ENCODE data around the gene PPP6R3. TPM values are rescaled to one million over a fixed set of nuclear protein-coding genes. Genes with fewer than 3 reads are reported as not detected.
A peak's percentile ranks its signal among the peaks of the same experiment; 100 is the strongest.

PPP6R3 gene
- total RNA-seq, 2 donors from 2014 or later = 118 to 136 TPM

DNA sequence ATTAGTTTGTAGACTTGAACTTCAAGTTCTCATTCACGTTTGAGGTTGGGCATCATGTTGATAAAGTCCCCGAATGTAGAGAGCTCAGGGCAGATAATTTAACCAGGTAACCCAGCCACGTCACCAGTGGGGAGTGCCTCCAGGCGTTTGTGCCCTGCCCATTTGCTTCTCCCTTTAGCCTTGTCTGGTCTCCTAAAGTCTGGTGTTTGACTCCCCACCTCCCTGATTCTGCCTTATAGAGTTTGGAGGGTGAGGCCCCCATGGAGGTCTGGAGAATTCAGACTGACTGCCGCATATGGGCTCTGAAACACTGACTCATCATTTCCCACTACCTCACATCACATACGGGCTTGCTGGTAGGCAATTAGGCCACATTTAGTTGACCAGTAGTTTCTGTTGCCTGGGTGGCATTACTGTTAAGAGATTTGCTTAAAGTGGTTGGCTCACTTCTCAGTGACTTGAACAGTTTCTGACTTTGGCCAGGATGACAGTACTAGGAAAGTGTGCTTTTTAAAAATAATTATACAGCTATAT lies 124.5 kb downstream of the PPP6R3 start:
- Mint-ChIP-seq H3K4me1 (peaks cover 6% of the 10 kb centered on the region), H3K4me3 (no peak overlapping the region), H3K36me3 (ENCODE audit: low read depth) (peaks cover 69% of the 10 kb centered on the region), H3K27me3 (ENCODE audit: insufficient read depth) (no peaks in the 10 kb centered on the region), H3K27ac (peak overlapping the region; percentile 64), H3K9me3 (no peaks in the 10 kb centered on the region)
- TF ChIP-seq, protein P1, sequence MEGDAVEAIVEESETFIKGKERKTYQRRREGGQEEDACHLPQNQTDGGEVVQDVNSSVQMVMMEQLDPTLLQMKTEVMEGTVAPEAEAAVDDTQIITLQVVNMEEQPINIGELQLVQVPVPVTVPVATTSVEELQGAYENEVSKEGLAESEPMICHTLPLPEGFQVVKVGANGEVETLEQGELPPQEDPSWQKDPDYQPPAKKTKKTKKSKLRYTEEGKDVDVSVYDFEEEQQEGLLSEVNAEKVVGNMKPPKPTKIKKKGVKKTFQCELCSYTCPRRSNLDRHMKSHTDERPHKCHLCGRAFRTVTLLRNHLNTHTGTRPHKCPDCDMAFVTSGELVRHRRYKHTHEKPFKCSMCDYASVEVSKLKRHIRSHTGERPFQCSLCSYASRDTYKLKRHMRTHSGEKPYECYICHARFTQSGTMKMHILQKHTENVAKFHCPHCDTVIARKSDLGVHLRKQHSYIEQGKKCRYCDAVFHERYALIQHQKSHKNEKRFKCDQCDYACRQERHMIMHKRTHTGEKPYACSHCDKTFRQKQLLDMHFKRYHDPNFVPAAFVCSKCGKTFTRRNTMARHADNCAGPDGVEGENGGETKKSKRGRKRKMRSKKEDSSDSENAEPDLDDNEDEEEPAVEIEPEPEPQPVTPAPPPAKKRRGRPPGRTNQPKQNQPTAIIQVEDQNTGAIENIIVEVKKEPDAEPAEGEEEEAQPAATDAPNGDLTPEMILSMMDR (conservative IDR thresholded peaks at IDR 0.05) = no peak
- no peaks in the 10 kb centered on the region for H3K27me3 ChIP-seq (ENCODE audit: control insufficient read depth, insufficient read depth, low read length, poor library complexity, severe bottlenecking)
- H3K4me1 ChIP-seq (ENCODE audit: control insufficient read depth, insufficient read depth, low read length) = peaks cover 3% of the 10 kb centered on the region
- no peak overlapping the region for H3K4me3 ChIP-seq (ENCODE audit: low read length)
- no peak for DNase-seq
- H3K36me3 ChIP-seq (ENCODE audit: control insufficient read depth, insufficient read depth, low read length) = peaks cover 86% of the 10 kb centered on the region
- no peak overlapping the region for H3K27ac ChIP-seq (ENCODE audit: low read depth, low read length)
- H3K9ac ChIP-seq (ENCODE audit: extremely low read depth, low read length, poor library complexity, severe bottlenecking) = no peak overlapping the region
- H3K9me3 ChIP-seq (ENCODE audit: control insufficient read depth, low read length) = no peaks in the 10 kb centered on the region
- 95 to 96% methylated on average over 3 to 6 of the region's 6 CpGs for WGBS, 2 experiments (ENCODE audit: insufficient coverage in 1 of 2, insufficient read length in 1 of 2)

DNA sequence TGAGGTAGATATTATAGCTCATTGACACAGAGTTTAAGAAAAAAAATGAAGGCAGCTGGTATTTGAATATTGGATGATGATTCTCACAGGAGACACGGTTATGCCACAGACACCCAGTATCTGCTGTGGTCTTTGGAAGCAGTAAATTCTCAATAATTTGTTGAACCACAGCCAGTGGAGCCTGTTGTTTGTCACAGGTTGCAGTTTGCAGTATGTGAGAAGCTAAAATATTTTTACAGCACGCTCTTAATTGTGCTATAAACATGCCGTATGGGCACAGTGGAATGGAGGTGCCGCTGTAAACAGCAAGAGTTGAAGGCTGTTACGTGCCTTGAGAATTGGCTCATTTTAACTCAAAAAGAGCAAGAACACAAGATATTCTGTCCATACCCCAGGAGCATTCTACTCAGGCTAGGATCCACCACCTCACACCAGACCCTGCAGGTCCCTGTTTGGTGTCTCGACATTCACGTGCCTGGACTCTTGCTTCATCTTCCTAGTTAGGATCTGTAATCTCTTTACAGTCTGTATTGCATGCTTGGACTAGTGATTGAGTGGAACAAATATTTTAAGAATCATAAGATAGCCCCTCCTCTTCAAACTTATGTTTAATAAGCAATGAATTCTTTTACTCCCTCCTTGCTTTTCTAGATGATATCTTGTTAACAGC lies 129.1 kb downstream of the PPP6R3 start:
- no peak overlapping the region for H3K9ac ChIP-seq (ENCODE audit: extremely low read depth, low read length, poor library complexity, severe bottlenecking)
- no peaks in the 10 kb centered on the region for H3K27me3 Mint-ChIP-seq (ENCODE audit: insufficient read depth)
- no peaks in the 10 kb centered on the region for H3K9me3 ChIP-seq (ENCODE audit: control insufficient read depth, low read length)
- H3K4me1 ChIP-seq (ENCODE audit: control insufficient read depth, insufficient read depth, low read length) = no peaks in the 10 kb centered on the region
- WGBS, 2 experiments (ENCODE audit: insufficient coverage in 1 of 2, insufficient read length in 1 of 2) = 96 to 97% methylated on average over 5 to 7 of the region's 7 CpGs
- peak overlapping the region; percentile 36 for H3K27ac Mint-ChIP-seq
- no peak overlapping the region for H3K4me3 Mint-ChIP-seq
- H3K36me3 ChIP-seq (ENCODE audit: control insufficient read depth, insufficient read depth, low read length) = peaks cover 90% of the 10 kb centered on the region
- peaks cover 87% of the 10 kb centered on the region for H3K36me3 Mint-ChIP-seq (ENCODE audit: low read depth)
- DNase-seq = no peak
- H3K27ac ChIP-seq (ENCODE audit: low read depth, low read length) = no peak overlapping the region
- H3K9me3 Mint-ChIP-seq = no peaks in the 10 kb centered on the region
- H3K4me3 ChIP-seq (ENCODE audit: low read length) = no peak overlapping the region
- TF ChIP-seq, protein P1 (conservative IDR thresholded peaks at IDR 0.05) = no peak
- no peaks in the 10 kb centered on the region for H3K27me3 ChIP-seq (ENCODE audit: control insufficient read depth, insufficient read depth, low read length, poor library complexity, severe bottlenecking)
- H3K4me1 Mint-ChIP-seq = peaks cover 7% of the 10 kb centered on the region

DNA sequence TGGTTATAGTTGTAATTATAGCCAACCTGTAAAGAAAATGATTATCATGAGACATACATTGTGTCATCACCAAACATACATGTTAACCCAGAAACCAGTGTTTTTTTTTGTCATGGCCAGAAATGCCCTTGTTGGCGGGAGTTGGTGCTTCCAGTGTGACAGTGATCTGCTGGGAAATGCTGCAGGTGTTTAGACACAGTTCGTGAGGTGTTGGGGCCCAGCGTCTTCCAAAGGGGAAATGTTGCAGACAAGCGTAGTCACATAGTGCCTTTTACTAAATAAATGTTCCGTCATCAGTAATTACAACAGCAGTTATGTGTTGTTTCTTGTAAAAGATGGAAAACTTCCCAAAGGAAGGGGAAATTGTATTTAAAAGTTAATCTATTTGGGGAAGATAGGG lies 131.2 kb downstream of the PPP6R3 start:
- H3K27ac Mint-ChIP-seq = no peak overlapping the region
- H3K9me3 Mint-ChIP-seq = no peaks in the 10 kb centered on the region
- peaks cover 89% of the 10 kb centered on the region for H3K36me3 Mint-ChIP-seq (ENCODE audit: low read depth)
- no peaks in the 10 kb centered on the region for H3K27me3 Mint-ChIP-seq (ENCODE audit: insufficient read depth)
- no peak overlapping the region for H3K4me3 Mint-ChIP-seq
- Histone ChIP-seq H3K27me3 (ENCODE audit: control insufficient read depth, insufficient read depth, low read length, poor library complexity, severe bottlenecking) (no peaks in the 10 kb centered on the region), H3K4me1 (ENCODE audit: control insufficient read depth, insufficient read depth, low read length) (no peaks in the 10 kb centered on the region), H3K4me3 (ENCODE audit: low read length) (no peak overlapping the region), H3K9ac (ENCODE audit: extremely low read depth, low read length, poor library complexity, severe bottlenecking) (no peak overlapping the region), H3K36me3 (ENCODE audit: control insufficient read depth, insufficient read depth, low read length) (peaks cover 87% of the 10 kb centered on the region), H3K27ac (ENCODE audit: low read depth, low read length) (no peak overlapping the region), H3K9me3 (ENCODE audit: control insufficient read depth, low read length) (no peaks in the 10 kb centered on the region)
- 98 to 100% methylated on average over 5 of the region's 5 CpGs for WGBS, 2 experiments (ENCODE audit: insufficient coverage in 1 of 2, insufficient read length in 1 of 2)
- TF ChIP-seq, protein P1 (conservative IDR thresholded peaks at IDR 0.05) = no peak
- peaks cover 7% of the 10 kb centered on the region for H3K4me1 Mint-ChIP-seq
- no peak for DNase-seq
